ENCODE measurements around the gene PJA1.

Gene PJA1

DNA sequence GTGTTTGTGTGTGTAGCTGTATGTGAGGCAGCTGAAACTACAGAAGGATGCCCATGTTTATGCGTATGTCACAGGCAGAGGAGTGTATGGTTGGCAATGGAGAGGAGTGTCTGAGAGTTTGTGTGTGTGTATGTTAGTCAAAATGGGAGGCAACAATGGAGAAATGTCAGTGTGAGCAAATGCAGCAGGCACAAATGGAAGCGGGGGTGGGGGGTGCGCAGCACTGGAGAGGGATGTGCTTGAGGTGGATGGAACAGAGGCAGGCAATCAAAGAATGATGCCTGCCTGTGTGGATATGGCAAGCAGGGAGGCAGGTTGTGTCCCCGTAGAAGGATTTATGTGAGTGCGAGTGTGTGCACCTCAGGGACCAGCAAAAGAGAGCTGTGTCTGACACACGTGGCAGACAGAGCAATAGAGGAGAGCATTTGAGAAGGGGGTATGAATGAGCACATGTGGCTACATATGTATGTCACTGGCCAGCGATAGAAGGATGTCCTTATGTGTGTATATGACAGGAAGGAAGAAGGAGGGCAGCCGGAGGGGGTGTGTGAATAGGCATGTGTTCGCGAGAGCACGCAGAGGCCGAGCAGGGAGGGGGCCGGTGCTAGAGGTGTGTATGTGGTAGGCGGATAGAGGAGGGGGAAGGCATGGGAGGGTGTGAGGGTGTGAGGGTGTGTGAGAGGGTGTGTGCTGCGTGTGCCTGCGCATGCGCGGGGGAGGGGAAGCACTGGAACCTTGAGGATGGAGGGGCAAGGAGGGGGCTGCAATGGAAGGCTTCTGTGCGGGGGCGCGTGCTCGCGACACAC lies 1.1 kb downstream of the PJA1 start:
- no peak for DNase-seq

DNA sequence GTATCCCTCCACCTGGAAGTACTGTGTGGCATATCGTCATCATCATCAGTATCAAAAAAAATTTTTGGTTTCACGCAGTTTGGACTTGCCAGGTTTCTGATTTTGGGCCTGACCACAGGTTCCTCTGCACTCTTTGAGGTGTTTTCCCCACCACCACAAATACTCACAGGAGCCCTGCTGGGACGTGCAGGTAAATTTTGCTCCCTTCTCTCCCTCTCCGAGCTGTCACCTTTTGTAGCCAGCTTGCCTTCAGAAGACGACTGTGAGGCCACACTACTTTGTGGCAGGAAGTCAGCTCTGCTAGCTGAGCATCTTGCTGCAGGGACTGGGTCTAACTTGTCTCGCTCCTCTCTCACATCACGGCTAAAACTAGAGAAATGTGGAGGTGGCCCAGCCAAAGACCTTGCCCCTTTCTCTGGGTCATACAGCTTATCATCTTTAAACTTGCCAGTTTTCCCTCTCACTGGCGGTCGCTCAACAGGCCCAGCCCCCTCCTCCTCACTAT lies 2.8 kb downstream of the PJA1 start:
- DNase-seq = no peak

DNA sequence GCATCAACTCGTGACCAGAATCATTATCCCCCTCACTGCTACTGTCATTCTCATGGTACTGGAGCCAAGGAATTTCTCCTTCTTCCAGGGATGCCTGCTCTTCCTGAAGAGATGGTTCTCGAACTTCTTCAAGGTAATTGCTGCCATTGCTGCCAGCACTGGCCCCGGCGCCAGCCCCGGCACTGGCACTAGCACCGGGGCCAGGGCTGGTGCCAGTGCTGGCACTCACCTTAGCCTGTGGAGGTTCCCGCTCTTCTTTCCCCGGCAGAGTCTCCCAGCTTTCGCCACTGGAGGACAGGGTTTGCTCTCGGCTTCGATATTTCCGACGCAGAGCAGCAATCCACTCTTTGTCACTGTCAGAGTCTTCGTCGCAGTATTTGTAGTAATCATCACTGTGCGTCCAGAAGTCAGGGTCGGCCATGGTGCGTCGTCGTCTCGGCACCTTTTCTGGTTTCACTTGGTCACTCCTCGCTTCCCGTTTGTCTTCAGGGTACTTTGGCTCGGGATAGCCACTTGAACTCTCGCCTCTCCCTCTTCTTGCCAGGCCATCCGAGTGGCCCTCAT lies 3.4 kb downstream of the PJA1 start:
- no peak for DNase-seq

DNA sequence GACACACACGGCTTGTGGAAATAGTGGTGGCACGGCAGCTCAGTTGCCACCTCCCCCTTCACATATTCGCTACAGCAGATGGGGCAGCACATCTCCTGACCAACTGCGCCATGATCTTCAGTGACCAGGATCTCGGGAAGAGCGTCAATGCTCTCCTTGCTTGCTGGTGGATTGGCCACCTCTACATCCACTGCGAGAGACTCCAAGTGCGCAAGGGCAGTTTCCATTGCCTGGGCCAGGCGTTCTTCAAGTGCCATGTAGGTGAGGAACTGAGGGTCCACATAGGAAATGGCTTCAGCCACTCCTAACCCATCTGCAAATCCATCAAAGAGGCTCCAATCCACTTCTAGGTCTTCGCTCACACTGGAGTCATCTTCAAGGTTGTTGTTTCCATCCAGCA lies 3.9 kb downstream of the PJA1 start:
- no peak for DNase-seq

DNA sequence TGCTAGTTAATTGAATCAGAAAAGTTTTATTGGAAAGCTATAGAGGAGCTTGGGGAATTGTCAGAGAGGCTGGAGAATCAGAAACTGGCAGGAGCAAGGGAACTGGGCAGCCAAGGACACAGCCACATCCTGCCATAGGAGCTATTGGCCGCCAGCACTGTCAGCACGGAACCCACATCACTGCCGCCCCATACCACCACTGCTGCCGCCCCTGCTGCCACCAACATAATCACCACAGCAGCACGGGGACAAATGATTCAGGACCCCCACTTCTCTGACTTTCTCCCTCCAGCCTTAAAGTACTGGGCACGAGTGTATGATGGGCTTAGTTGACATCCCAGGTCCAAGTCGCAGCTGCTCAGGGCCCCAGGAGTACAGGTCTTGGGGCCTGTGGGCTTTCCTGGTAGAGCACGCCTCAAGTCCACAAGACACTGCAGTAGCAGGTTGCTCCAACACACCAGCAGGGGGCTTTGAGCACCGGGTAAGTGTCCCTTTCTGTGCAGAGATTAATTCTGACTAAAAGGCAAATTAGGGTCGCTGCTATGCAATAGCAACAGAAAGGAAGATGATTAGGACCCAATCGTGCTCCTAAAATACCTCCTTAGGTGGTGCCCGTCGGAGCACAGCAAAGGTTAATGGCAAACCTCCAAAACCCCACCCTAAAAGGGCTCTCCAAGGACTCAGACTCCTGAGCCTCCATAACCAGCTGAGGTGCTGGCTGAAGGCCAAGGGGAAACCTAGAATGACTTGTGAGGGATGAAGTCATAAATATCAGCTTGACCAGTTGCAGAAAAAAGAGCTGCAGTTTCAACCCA lies 6.9 kb downstream of the PJA1 start:
- DNase-seq = peak in 1 of 2 experiments; percentile 43

DNA sequence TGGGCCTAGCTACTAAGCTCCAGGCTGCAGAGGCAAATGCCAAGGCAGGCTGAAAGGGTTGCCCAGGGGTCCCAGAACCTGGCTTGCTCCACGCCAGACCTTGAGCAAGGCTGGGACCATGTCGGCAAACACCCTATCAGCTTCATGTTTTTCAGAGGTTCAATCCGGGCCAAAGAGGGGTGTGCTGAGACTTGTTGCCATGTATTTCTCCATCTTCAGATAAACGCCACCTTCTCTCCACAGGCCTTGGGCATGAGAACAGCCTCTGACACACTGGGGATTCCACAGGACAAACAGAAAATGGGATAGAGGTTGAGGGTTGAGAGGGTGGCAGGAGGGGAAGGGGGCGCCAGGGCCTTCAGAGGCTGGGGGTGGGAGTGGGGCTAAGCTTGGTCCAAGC lies 8.6 kb downstream of the PJA1 start:
- DNase-seq = no peak

DNA sequence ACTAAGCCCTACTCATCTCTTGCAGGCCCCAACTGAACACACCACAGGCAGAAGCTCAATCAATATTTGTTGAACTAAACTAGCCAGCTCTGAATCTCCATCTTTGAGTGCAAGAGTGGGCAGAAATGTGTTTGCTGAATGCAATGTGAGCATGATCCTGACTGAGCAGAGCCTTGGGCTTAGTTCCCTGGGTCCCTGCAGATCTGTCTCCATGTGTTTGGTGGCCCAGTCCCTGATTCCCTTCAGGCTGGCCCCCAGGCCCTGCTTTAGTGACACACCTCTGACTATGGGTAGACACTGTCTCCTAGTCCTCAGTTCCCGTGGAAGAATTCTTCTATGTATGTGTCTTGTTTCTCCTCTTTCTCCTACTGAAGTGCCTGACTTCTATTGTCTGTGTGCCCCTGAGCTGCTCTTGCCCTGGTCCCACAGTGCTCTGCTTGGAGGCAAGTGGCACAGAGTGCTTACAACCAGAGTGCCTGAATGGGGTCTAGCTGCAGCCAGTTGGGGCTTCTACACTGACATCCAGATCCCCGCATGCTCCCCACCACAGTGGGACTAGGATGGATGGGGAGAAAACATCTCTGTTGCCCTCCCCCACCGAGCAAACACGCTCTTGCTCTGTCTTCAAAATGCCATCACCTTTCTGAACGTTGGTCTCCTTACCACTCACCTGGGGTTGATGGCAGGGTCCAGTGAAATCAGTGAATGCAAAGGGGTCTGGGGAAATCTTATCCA lies 9.3 kb downstream of the PJA1 start:
- no peak for DNase-seq

DNA sequence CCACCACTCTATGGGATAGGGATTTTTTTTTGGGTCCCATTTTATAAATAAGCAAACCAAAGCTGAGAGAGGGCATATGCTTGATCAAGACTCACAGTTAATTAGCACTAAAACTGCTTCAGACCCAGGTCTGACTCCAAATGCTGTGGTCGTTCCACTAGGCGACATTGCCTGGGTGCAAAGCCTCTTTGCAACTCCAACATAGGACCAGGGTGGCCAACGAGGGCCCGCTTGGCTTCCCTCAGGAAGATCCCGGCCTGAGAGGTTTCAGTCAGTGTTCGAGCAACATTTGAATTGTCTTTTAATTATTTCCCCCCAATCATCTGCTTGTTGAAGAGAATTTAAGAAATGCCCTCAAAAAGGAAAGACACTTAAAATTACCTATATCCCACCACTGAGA lies 11.2 kb downstream of the PJA1 start:
- no peak for DNase-seq

DNA sequence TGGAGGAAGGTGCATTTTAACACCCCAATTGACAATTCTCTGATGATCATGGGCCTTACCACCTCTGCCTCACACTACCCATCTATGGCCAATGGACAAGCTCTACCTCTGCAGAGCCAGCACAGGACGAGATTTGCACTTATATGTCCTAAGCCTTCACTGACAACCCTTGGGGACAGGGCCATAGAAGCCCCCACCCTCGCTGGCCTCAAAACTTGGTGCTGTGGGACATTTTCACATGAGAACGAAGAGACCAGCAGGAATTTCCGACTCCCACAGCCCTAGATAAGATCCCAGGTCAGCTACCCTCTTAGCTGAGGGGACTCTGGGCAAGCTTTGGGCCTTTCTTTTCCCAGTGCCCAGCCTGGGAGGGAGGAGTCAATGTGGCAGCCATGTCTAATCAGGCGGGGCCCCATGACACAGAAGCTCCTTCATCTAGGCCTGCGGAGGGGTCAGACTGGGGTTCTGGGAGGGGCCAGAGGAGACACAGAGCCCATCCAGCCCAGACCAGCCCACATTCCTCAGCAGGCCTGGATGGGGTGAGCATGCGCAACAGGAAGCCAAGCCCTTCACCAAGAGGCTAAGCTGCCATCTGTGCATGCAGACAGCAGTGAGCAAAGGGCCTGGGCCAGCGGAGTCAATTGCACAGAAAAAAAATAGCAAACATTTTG lies 12.1 kb downstream of the PJA1 start:
- DNase-seq = peak in 1 of 2 experiments; percentile 11

DNA sequence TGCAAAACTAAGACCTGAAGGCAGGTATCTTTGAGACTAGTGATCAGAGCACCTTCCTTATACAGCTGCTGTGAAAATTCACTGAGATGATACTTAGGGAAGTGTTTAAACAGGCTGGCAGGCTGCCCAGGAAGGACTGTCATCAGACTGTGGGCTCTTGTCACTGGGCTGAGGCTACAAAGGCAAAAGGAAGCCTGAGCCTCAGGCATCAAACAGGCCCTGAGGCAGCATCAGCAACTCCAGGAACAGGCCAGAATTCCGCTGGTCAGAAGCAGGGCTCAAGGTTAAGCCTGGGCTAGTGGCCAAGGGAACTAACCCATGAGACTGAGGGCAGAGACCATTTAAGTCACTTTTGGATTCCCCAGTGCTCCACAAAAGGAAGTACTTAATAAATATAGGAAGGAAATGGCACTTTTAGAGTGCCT lies 12.8 kb downstream of the PJA1 start:
- no peak for DNase-seq

DNA sequence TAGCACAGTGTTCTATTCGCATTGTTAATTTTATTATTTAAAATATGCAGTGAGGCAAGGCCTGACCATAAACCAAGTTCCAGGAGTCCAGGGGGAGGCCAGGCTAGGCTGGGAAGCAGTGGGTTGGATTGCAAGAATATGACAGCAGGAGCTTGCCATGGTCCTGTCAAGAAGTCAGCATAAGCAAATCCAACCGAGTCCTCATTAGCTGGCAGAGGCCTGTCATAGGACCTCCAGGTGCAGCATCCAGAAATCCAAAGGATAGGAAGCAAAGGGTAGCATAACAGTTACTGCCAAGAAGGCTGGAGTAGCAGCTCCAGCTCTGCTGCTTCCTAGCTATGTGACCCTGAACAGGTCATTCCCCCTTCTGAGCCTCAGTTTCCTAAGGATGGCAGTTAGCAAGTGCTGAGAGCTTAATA lies 13.4 kb downstream of the PJA1 start:
- no peak for DNase-seq

DNA sequence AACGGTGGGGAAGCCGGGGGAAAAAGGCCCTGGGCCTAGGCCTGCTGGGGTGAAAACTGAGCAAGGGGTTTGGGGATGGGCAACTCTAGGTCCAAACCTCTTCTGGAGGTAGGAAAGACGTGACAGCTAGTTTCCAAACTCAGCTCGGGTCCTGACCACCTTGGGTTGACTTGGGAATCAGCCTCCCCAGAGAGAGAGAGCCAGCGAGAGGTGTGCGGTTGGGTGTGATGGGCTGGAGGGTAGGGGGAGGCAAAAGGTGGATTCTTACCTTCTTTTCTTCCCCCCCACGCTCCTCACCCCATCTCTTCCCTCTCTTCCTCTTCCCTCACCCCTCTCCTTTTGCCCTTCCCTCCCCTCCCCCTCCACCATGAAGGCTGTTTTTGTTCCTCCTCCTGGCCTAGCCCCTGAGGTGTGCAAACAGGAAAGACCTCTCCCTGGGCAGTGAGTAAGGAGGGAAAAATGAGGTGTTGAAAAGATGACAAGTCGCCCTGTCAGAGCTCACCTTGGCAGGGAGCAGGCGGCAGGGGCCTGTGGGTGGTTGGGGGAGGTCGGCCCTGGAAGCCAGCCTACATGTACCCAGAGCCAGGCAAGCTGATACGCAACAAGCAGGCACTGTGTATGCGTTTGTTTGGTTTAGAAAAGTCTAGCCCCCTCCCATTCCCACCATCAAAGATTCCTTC lies 14.8 kb downstream of the PJA1 start:
- no peak for DNase-seq

DNA sequence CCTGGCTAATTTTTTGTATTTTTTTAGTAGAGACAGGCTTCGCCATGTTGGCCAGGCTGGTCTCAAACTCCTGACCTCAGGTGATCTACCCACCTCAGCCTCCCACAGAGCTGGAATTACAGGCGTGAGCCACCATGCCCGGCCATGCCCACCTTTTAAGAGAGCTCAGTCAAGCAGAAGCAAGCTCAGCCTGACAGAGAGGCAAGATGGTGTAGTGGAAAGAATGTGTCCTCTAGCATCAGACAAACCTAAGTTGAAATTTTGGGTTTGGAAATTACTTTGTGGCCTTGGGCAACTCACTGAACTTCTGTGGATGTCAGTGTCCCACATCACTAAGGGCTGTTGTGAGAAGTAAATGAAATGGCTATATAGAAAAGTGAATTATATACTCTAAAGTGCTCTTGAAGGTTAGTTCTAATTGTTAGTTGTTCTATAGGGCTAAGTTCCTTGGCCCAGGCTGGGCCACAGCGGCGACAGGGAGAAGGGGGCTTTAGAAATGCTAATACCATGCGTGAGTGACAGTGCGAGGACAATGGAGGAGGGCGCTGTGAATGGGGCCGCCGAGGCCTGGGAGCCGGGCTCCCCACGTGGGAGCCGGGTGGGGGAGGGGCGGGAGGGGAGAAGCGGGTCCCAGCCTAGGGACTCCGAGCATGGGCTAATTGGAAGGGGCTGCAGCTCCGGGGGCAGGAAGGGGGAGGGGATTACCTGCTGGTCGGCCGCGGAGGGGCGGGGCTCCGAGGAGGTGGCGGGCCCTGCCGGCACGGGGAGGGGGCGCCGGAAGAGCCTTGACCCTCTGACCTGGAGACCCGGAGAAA lies 15.6 kb downstream of the PJA1 start:
- DNase-seq = no peak

DNA sequence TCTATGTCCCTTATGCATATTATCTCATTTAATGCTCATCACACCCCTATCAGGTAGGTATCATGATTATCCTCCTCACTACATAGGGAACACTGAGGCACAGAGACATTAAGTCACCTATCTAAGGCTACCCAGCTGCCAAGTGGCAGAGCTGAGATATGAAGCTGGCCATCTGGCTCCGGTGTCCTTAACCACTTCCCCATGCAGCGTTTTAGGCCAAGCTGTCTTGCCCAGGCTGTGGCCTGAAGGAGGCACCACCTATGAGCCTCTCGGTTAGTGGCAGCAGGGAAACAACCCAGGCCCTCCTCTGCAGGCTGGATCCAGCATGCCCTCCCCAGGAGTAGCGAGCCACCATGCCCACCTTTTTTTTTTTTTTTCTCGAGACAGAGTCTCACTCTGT lies 16.3 kb downstream of the PJA1 start:
- no peak for DNase-seq

DNA sequence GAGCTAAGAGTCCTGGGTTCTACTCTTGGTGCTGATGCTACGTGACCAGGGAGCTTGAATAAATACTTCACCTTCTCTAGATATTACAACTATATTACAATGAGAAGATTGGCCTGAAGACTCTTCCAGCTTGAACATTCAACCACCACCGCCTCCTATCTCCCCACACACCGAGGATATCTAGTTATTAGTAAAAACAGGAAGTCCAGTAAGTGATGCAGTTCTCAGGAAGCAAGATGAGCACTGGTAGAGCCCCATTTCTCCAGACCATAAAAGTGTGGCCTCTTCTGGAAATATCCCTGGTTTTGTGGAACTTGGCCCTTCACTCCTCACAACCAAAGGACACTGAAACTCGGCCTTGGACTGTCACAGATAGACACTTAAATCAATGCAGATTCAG lies 18.5 kb downstream of the PJA1 start:
- no peak for DNase-seq

DNA sequence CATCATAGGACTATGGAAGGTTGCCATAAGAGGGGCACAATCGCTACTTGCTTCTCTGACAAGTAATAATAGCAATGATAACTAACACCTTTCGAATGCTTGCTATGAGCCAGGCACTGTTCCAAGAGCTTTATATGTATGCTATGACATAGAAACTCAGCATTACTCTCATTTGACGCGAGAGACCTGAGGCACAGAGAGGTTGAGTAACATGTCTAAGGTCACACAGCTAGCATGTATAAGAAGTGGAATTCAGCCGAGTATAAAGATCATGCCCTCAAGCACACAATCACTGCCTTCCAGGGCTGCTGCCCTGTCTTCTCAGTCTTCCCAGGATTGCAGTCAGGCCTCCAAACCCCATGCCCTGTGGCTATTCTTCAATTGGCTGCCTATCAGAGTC lies 19.5 kb downstream of the PJA1 start:
- no peak for DNase-seq

DNA sequence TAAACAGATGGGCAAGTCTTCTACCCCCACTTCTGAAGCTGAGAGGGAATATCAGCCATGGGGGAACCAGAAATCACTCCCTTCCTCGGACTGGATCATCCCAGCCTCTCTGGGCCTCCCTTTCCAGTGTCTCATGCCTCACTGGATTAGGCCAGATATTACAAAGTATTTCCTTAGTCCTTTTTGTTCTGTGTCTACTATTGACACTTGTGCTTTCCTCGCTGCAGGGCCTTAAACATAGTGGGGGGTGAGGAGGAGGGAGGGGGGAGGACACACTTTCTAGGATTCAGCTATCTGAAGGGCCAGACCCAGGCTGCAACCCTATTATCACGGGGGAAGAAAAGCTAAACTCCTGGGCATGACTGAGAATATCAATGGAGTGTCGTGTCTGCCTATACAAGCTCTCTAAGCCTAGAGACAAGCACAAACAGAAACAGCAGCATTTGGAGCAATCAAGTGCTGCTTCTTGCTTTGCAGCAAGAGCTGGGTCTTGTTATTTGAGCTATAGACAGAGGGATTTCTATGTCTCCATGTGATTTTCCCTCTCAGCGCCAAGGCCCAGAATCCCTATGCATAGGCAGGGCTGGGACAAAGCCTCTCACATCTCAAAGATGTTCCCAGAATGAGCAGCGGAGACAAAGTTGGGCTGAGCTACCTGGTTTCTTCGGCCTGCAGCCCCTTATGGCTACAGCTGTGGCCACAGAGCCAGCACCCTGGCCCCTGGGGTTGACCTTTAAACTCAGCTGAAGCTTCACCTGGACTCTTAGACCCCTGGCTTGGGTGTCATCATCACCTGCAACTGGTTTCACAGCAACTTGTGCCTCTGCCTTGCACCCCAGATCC lies 20.2 kb downstream of the PJA1 start:
- no peak for DNase-seq

DNA sequence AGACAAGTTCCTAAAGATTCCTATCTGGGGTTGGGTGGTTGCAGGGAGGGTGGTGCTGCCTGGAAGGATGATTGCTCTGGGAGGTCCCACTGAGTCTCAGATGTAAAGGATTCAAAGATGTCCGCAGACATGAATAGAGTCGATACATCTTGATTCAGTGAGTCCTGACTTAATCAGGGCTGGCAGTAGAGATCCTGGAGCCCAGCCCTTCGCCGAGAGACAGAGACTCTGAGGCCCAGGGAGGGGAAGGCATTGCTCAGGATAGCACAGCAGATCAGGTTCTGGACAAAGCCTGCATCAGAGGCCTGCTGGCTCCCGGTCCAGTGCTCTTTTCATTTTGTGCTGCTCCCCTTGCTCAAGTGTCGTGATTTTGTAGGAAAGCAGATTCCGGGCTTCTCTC lies 21.7 kb downstream of the PJA1 start:
- no peak for DNase-seq

DNA sequence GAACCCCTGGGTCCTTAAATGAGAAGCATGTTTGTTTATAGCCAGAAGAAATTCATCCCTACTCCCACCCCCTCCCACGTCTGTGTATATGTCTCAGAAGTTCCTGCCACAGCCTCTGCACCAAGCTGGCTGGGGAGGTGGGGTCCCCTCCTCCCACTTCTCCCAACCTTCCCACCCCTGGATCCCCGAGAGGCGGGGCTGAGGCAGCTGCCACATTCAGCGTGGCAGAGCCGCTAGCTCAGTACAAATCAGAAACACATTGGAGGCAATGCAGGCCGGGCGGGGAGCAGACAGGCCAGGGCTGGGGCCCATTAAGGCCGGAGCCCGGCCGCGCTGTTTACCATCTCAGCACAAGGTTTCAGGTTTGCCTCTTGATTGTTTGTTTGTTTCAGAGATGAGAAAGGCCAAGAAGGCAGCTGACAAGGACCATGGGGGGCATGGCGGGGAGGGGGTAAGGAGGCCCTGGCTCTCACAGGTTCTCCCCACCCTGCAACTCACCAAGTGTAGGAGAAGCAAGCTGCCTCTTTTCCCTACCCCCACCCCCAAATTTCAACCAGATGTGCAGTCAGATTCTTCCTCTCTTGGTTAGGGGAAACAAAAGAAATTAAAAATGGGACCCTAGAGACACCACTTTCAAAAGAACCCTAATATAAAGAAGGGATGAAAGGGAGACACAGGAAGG lies 22.3 kb downstream of the PJA1 start:
- DNase-seq = no peak
